Measurements from ENCODE around the gene LRRN4.

LRRN4 gene

GRCh38 chr20:6053776-6054688 lies at the start of gene LRRN4:
TSS of gene LRRN4 (minus strand) at chr20:6054060. CDS start at chr20:6052799, 1,261 bp downstream.
- DNase-seq = peak; percentile 57

GRCh38 chr20:6103301-6103700 lies 49.4 kb upstream of the LRRN4 start:
- no peak for DNase-seq

GRCh38 chr20:6101346-6101745 lies 47.5 kb upstream of the LRRN4 start:
- DNase-seq = no peak

GRCh38 chr20:6100246-6100645 lies 46.4 kb upstream of the LRRN4 start:
- DNase-seq = no peak

- no peak for DNase-seq
Observed at GRCh38 chr20:6099819-6100218, 46.0 kb upstream of the LRRN4 start.

- DNase-seq = no peak
Observed at GRCh38 chr20:6095409-6095808, 41.5 kb upstream of the LRRN4 start.

GRCh38 chr20:6094565-6094964 lies 40.7 kb upstream of the LRRN4 start:
- DNase-seq = no peak

GRCh38 chr20:6094063-6094462 lies 40.2 kb upstream of the LRRN4 start:
- no peak for DNase-seq

GRCh38 chr20:6091661-6092060 lies 37.8 kb upstream of the LRRN4 start:
- no peak for DNase-seq

- DNase-seq = no peak
Observed at GRCh38 chr20:6086868-6087267, 33.0 kb upstream of the LRRN4 start.

- DNase-seq = no peak
Observed at GRCh38 chr20:6083926-6084325, 30.1 kb upstream of the LRRN4 start.

- no peak for DNase-seq
Observed at GRCh38 chr20:6081236-6081635, 27.4 kb upstream of the LRRN4 start.

- DNase-seq = no peak
Observed at GRCh38 chr20:6079016-6079415, 25.2 kb upstream of the LRRN4 start.

GRCh38 chr20:6075428-6076219 lies 21.8 kb upstream of the LRRN4 start:
- DNase-seq = peak; percentile 15

- no peak for DNase-seq
Observed at GRCh38 chr20:6074784-6075183, 20.9 kb upstream of the LRRN4 start.

GRCh38 chr20:6074145-6074561 lies 20.3 kb upstream of the LRRN4 start:
- DNase-seq = peak; percentile 9

- no peak for DNase-seq
Observed at GRCh38 chr20:6070829-6071695, 17.2 kb upstream of the LRRN4 start.

GRCh38 chr20:6069669-6070068 lies 15.8 kb upstream of the LRRN4 start:
- DNase-seq = no peak

GRCh38 chr20:6067763-6068318 lies 14.0 kb upstream of the LRRN4 start:
- no peak for DNase-seq

- DNase-seq = no peak
Observed at GRCh38 chr20:6066582-6066981, 12.7 kb upstream of the LRRN4 start.

- DNase-seq = no peak
Observed at GRCh38 chr20:6061544-6061943, 7.7 kb upstream of the LRRN4 start.

GRCh38 chr20:6060213-6060612 lies 6.4 kb upstream of the LRRN4 start:
- DNase-seq = no peak
